HG03565 (cell line): ENCODE measurements around the gene NT5DC1.

Experiments used
- ATAC-seq: cut with Tn5 transposase; IDR thresholded peaks from one replicate; pipeline ENCODE4 v1.9.1; 2021; ENCODE audit warnings: mild to moderate bottlenecking, moderate library complexity; ENCODE audit not compliant: unreplicated experiment

NT5DC1 gene

DNA sequence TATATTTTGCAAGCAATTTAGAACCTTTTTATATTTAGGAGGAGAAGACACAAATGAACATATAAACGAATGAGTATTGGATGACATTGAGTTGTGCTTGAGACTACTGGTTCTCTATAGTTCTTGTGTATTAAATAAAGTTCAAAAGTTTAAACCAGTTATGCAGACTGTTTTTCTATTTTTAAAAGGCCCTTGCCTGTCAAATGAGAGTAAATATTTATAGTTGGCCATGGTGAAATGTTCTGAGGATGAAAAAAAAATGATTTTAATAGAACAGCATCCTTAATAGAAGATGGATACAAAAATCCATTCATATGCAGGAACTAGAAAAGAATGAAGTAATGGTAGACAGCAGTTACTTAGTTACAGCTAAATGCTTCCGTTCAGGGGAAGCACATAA is 88.8 kb downstream of the NT5DC1 start:
- no peak for ATAC-seq

DNA sequence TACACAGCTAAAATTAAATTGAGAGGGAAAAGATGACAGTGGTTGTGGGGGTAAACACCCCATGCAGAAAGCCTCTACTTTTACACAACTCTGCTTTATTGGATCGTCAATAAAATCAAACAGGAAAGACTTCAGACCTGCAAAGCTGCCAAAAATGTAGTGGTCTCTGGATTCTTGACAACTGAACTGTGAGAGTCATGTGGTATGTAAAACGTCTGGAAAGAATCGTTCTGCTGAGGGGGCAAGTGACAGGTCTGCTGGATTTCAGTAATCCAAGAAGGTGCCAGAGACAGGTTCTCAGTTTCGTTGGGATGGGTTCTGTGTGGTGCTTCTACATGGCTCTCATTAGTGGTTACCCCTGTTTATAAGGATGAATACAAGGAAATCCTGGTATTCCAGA is 89.9 kb downstream of the NT5DC1 start:
- no peak for ATAC-seq

DNA sequence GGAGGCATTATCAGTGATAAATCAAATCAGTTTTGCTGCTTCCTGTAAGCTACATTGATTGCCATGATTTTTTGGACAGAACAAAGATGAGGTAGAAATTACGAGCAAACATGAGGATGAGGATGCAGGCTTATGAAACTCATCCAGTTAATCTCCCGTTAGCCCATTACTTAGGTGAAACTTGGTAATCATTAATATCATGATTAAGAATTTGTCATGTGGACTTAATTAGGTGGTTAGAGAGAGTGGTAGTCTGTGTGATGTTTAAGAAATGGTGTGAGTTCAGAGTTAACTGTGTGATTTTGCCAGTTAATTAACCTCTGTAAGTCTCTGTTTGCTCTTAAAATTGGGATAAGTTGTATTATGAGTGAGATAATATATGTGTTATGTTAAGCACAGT is 91.2 kb downstream of the NT5DC1 start:
- no peak for ATAC-seq

- no peak for ATAC-seq
Observed at GRCh38 chr6:116192786-116193185, 92.1 kb downstream of the NT5DC1 start.

- ATAC-seq: no peak
Observed at GRCh38 chr6:116196841-116197240, 96.2 kb downstream of the NT5DC1 start.

- no peak for ATAC-seq
Observed at GRCh38 chr6:116200619-116201249, 100.1 kb downstream of the NT5DC1 start.

DNA sequence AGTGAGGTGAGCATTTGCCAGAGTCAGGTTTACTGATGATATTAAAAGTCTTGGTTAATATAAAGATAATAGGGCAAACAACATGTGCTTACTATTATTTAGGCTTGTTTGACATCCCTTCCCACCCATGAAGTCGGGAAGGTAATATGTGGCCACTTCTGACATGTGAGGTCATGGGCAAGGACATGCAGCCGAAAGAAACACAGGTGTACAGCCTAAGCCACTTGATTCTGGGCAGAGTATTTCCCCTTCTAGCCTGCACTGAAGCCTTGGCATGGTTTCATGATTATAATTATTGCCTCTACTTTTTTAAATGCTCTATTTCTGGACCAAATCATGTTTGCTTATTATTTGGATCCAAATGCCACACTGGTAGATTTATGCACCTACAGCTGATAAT is 100.9 kb downstream of the NT5DC1 start:
- ATAC-seq: no peak

DNA sequence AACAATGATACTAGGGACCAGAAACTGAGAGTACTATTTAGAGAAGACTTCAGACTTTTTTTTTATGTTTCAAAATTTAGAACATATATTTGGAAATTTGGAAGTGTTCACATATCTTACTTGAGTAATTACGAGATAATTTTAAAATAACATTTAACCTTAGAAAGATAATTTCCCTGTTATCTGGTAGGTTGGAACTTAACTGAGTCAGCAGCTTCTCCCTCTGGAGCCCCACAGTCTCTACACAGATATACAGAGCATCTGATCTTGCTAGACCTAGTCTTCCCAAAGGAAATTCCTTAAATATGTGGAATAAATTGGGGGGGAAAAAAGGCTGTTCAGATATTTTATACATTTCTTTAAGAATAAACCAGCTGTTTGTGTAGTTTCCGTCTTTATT is 104.6 kb downstream of the NT5DC1 start:
- no peak for ATAC-seq

DNA sequence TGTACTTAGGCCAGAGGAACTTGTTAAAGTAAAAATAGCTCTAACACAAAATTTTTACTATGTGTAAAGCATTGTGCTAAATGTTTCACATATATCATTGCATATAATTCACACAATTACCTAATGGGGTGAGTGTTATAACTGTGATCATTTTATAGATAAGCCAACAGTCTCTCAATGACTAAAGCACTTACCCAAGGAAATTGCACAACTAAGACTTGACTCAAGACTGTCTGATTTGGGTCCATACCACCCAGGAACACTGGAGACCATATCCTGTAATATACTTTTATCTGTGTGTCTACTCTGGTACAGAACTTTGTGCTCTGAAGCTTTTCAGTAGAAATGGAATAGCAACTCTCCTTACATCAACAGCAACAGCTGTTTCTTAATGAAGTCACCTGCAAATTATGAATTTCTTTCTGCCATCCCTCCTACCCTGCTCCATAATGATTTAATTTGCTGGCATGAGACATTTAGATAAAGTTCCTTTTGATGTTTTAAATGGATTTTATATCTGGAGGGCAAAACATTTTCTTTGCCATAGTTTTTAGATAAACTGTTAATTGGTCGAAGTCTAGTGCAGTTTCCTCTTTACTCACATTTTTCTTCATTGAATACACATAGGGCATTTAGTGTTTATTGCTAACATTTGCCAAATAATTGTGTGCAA is 105.7 kb downstream of the NT5DC1 start:
- no peak for ATAC-seq

- no peak for ATAC-seq
Observed at GRCh38 chr6:116208056-116208785, 107.6 kb downstream of the NT5DC1 start.

GRCh38 chr6:116210316-116210715 is 109.7 kb downstream of the NT5DC1 start:
- ATAC-seq: no peak

DNA sequence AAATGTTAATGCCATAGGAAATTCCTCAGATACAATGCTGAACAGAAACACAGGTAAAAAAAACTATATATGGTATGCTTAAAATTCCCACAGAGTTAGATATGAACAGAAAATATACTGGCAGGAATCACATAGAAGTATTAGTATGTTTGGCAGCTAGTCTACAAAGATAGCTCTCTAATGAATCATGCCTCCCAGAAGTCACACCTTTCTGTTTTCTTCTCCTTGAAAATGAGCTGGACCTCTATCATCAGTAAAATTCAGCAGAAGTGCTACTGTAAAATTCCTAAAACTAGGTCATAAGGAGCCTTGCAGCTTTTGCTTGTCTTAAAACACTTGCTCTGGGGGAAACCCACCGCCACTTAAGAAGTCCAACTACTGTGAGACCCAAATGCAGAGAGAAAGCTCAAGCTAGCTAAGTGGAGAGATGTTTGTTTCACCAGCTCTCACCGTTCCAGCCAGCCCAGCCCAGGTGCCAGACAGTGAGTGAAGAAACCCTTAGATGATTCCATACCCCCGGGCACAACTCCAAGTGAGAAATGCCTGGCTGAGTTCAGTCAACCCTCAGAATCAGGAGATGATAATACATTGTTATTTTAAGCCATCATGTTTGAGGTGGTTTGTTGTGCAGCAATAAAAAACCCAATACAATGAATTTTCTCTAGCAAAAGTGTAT is 110.2 kb downstream of the NT5DC1 start:
- no peak for ATAC-seq

DNA sequence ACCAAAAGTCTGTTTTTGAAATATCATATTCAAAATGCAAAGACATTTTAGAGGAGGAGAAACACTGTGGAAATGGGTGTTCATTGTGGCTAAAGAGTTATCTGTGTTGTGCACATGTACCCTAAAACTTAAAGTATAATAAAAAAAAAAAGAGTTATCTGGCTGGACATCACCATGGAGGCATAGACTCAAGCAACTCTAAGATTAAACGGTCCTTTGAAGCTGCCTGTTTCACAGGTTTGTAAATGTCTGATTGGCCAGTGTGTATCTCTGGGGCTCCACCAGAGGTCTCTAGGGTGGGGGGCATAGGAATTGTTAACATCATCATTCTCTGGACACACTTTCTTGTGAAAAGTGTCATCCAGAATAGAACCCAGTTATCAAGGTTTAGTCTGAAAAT is 114.0 kb downstream of the NT5DC1 start:
- ATAC-seq: no peak

DNA sequence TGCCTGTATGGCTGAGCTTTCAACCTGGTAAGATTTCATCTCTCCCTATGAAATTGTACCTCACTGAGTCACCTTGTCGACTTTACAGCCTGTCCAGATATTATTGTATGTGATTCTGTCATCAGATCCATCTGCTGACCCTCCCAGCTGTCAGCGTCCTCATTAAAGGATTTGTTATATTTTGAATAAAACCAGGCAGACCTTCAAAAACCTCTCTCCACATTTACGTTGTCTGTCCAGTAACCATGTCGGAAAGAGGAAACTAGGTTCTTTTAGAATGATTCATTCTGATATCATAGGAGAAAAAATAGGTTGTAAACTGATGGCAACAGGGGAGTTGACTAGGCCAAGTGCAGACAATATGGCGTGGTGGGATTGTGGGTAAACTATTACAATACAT is 114.8 kb downstream of the NT5DC1 start:
- no peak for ATAC-seq

DNA sequence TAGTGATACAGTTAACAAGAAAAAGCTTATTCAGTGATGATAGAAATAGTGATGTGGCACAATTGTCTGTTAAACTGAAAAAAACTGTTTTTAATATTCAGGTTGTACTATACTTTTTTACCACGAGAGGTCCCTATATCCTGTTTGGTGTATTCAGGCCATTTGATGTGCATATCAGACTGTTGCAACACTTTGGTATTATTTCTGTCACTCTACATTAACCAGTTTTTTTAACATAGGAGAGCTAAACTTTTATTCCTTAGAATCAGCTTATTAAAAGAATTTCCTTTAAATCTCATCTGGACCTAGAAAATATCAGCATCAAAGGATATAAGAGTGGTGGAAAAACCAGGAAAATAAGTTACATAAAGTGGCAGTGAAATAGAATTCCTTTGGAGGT is 116.4 kb downstream of the NT5DC1 start:
- ATAC-seq: peak; percentile 45

GRCh38 chr6:116218172-116218633 is 117.5 kb downstream of the NT5DC1 start:
- ATAC-seq: no peak

GRCh38 chr6:116218866-116219265 is 118.2 kb downstream of the NT5DC1 start:
- ATAC-seq: no peak

GRCh38 chr6:116221067-116221466 is 120.4 kb downstream of the NT5DC1 start:
- ATAC-seq: no peak

DNA sequence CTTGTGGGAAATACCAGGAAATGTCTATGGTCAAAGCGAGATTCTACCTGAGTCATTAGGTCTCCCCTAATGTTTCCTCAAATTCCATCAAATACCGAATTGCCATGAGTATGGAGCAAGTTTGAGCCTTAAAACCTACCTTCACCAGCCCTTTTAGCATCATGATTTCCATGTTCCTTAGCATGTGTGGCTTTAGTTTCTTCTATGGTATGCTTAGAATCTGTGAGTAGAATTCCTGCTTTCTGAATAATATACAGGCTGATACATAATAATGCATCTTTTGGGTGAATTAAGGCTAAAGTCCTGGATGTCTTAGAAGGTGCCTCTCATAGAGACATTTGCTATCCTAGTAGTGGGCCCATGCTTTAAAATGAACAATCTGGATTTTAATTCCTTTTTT is 121.3 kb downstream of the NT5DC1 start:
- no peak for ATAC-seq

DNA sequence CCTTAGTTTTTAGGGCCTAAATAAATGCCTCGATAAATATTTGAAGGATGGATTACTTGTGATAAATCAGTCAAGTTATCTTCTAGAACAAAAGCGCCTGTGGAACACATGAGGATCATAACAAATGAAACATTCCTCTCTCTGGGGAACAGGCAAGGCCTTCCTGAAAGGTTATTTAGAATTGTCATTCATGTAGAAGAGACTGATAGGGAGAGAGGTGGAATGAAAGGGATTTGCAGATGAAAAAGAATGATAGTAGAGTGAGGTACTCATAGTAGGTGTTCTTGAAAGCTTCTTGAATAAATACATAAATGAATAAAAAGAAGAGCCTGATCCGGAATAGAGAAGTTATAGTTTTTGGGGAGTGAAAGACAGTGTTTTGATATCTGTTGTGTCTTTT is 122.7 kb downstream of the NT5DC1 start:
- ATAC-seq: no peak

DNA sequence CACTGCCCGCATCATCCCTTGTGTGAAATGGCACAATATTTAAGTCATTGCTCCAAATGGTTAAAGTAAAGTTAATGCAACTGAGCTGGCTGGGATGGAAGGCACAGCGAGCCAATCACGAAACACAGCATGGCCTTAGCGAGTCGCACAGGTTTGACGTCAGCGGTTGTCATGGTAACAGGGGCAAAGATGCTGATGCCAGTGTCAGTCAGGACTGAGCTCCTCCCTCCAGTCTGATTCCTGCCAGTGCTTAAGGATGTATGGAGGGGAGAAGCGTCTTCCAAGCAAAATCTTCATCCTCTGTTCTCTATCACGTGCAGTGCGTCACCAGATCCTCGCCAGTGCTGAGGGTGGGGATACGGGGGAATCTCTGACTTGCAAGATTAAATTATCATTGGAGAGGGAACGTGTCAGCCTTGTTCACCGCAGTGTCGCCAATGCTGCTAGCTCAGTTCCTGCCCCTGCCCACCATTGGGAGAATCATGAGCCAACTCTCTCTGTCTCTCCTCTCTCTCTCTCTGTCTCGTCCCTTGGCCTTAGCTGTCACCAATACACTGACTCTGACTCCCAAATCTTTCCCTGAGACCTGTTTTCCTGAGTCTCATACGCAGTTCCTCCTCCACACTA is 128.7 kb downstream of the NT5DC1 start:
- ATAC-seq: no peak
